SK-N-MC (cell line): Measurements from ENCODE around the gene AANAT.

Experiments
- DNase-seq: peaks from one replicate; pipeline ENCODE4 v3.0.0-alpha.2; 2011; ENCODE audit warnings: low read depth, low spot score
- H3K27ac ChIP-seq: fragments of 200-600 bp; sonication (generic); 2 replicates; pipeline ENCODE4 v1.5.1; 2016; ENCODE audit warnings: mixed run types
- H3K36me3 ChIP-seq: fragments of 200-600 bp; sonication (generic); 2 replicates; pipeline ENCODE4 v1.6.1; 2017; ENCODE audit warnings: antibody characterized with exemption, low read length, mixed read lengths; ENCODE audit not compliant: insufficient read depth
- H3K4me3 ChIP-seq: fragments of 200-600 bp; sonication (generic); 2 replicates; pipeline ENCODE4 v1.5.1; 2016
- H3K9ac ChIP-seq: fragments of 200-600 bp; sonication (generic); 2 replicates; pipeline ENCODE4 v1.8.0; 2017; ENCODE audit warnings: mixed run types, mixed read lengths; ENCODE audit not compliant: insufficient read length
- H3K9me3 ChIP-seq: fragments of 200-600 bp; sonication (generic); 2 replicates; pipeline ENCODE4 v1.6.1; 2017; ENCODE audit warnings: low read depth, mild to moderate bottlenecking, antibody characterized with exemption, low read length, moderate library complexity, mixed read lengths
- EZH2 ChIP-seq: fragments of 200-600 bp; sonication (generic); IDR thresholded peaks from one replicate; pipeline ENCODE4 v1.6.1; 2017; ENCODE audit warnings: antibody characterized with exemption
- FOXP2 ChIP-seq: optimal IDR thresholded peaks from 2 replicates; pipeline ENCODE3; 2011; ENCODE audit warnings: mild to moderate bottlenecking, moderate library complexity; ENCODE audit not compliant: insufficient read depth; ENCODE audit errors: extremely low read length, control extremely low read depth
- POLR2AphosphoS5 ChIP-seq: IDR thresholded peaks from 2 replicates; pipeline ENCODE4 v1.6.1; 2012; ENCODE audit warnings: mild to moderate bottlenecking, low read depth, low read length, borderline replicate concordance

Gene AANAT

DNA sequence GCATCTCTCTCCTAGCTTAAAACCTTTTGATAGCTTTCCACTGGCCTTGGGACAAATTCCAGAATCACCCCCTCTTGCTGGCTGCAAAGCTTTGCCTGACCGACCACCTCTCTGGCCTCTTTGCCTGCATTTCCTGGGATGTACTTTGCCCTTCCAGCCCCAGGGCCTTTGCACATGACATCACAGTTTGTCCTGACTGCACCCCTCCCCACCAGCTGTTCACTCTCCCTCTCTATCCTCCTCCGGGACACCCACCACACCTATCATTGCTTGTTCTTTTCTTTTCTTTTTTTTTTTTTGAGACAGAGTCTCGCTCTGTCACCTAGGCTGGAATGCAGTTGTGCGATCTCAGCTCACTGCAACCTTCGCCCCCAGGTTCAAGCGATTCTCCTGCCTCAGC is 7.9 kb downstream of the AANAT start:
- H3K9me3 ChIP-seq = no peaks in the 10 kb centered on the region
- no peaks in the 10 kb centered on the region for H3K36me3 ChIP-seq

DNA sequence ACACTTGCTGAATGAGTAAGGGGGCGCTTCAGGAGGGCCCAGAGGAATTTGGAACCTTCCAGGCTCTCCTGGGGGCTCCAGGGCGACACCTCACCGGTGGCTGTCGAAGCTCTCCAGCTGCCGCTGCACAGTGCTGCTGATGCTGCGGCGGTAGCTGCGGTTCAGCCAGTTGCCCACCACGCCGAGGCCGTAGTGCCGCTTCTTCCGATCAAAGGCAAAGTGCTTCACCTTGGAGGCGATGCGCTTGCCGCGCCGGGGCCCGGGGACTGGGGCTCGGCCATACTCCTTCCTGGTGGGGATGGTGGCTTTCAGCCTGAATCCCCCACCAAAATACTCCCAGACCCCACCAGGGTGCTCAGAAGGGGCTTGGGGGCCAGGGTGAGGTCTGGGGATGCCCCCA is 9.3 kb downstream of the AANAT start:
- H3K27ac ChIP-seq = no peak overlapping the region
- DNase-seq = no peak
- no peaks in the 10 kb centered on the region for H3K36me3 ChIP-seq
- no peak overlapping the region for H3K4me3 ChIP-seq
- no peak overlapping the region for H3K9ac ChIP-seq
- TF ChIP-seq EZH2 (no peak), POLR2AphosphoS5 (no peak)
- H3K9me3 ChIP-seq = no peaks in the 10 kb centered on the region

More for the DNA sequence above, 7.9 kb downstream of the AANAT start:
- DNase-seq = no peak
- no peak for TF ChIP-seq POLR2AphosphoS5
- no peak for TF ChIP-seq EZH2
- no peak for TF ChIP-seq FOXP2
- Histone ChIP-seq H3K4me3 (no peak overlapping the region), H3K9ac (no peak overlapping the region), H3K27ac (no peak overlapping the region)

DNA sequence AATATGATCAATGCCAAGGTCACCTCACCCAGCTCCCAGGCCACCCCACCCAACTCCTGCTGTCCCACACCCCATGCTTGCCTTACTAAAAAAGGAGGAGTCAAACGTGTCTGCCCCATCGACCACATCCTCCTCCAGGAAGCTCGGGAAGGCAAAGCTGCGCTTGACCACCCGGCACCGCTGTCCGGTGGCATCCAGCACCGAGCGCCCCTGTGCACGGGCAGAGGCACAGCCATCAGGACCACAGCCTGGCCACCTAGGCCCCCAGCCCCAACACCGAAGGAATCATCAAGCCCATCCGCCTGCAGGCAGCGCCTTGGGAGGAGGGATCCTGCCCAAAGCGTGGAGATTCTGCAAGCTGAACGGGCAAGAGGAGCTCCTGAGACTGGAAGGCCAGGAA is 10.2 kb downstream of the AANAT start:
- TF ChIP-seq POLR2AphosphoS5 (no peak), FOXP2 (no peak), EZH2 (no peak)
- no peak overlapping the region for H3K27ac ChIP-seq
- H3K9ac ChIP-seq = no peak overlapping the region
- DNase-seq = no peak
- no peak overlapping the region for H3K4me3 ChIP-seq
- H3K36me3 ChIP-seq = no peaks in the 10 kb centered on the region
- no peaks in the 10 kb centered on the region for H3K9me3 ChIP-seq

DNA sequence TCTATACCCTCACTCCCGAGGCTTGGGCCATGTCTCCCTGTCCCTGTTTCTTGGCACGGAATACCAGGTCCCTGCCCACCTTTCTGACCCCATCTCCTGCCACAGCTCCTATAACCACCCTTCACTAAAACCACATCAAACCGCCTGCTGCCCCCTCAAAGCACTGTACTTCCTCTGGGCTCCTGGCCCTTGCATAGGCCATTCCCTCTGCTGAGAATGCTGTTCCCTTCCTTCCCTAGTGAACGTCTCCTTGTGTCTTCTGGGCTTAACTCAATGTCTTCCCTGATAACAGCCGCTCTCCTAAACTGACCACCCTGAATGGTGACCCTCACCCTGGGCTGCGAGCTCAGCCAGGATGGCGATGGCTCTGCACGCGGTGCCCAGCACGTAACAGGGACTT is 10.7 kb downstream of the AANAT start:
- H3K27ac ChIP-seq = no peak overlapping the region
- DNase-seq = no peak
- no peak overlapping the region for H3K9ac ChIP-seq
- no peaks in the 10 kb centered on the region for H3K9me3 ChIP-seq
- TF ChIP-seq FOXP2 (no peak), EZH2 (no peak), POLR2AphosphoS5 (no peak)
- H3K4me3 ChIP-seq = no peak overlapping the region
- no peaks in the 10 kb centered on the region for H3K36me3 ChIP-seq

DNA sequence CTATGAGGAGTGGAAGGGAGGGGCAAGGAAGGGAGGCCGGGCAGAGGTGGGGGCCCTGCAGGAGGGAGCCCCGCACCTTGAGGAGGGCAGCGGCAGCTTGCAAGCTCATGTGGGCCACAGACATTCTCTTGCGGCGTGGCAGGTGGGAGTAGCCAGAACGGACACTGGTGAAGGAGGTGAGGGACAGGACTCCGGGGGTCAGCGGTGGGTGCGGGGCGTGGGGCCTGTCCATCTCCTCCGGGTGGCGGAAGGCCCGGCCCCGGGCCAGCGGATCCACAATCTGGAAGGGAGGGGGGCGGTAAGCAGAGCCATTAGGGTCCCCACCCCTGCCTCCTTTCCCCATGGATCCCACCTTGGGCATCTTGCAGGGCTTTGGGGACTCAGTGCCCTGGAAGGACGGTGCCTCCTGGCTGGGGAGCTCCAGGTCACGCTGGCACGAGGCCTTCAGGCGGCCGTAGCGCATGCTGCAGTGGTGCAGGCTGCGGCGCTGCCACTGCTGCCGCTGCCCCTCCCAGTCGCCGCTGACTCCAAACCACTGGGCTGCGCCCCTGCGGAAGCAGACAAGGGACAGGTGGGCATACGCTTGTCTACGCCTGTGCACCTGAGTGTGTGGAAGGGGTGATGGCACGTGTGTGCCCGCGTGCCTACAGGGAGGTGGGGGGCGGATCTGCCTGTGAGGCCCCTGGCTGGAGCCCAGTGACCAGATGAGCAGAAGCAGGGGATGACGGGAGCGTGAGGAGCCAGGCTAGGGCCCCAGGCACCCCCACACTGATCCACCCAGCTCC is 11.5 kb downstream of the AANAT start:
- Histone ChIP-seq H3K9me3 (no peaks in the 10 kb centered on the region), H3K27ac (no peak overlapping the region), H3K9ac (no peak overlapping the region), H3K4me3 (no peak overlapping the region), H3K36me3 (no peaks in the 10 kb centered on the region)
- no peak for DNase-seq
- TF ChIP-seq EZH2 = no peak
- TF ChIP-seq FOXP2 = no peak
- TF ChIP-seq POLR2AphosphoS5 = no peak

DNA sequence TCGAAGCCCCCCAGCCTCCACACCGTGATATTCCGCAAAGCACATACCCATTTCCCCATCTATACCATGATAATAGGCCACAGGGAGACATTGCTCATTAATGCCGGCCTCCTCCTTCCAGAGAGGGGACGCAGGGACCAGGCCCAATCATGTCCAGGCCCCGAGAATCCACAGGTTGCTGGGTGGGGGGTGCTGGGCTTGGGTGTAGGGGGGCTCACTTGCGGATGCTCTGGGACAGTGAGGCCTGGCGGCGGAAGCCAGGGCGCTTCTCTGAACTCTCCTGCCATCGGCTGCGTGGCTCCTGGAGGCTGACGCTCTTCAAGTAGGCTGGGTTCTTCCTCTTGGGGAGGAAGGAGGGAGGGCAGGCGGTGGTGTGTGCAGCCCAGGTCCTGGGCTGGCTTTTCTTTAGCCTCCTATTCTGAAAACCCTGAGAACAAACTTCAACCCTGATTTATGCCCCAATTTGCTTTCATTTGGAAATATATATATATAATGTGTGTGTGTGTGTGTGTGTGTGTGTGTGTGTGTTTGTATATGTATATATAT is 12.2 kb downstream of the AANAT start:
- no peak overlapping the region for H3K4me3 ChIP-seq
- no peak overlapping the region for H3K27ac ChIP-seq
- H3K9ac ChIP-seq = no peak overlapping the region
- H3K9me3 ChIP-seq = no peaks in the 10 kb centered on the region
- no peaks in the 10 kb centered on the region for H3K36me3 ChIP-seq
- DNase-seq = no peak
- TF ChIP-seq EZH2 (no peak), FOXP2 (no peak), POLR2AphosphoS5 (no peak)

DNA sequence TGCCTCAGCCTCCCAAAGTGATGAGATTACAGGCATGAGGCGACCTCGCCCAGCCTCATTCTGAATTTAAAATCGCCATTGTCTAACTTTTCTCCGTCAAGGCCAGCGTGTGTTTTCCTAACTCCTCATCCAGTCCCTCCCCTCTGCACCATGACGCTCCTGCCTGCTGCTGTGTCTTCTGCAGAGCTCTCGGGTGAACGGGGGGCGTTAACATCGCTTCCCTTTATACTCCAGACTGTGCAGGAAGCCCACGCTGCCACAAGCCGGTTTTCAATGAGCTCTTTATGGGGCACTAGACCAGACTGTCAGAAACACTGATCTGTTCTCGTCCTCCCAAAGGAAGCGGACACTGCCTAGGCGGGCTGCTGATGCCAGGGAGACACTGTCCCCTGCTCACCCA is 13.2 kb downstream of the AANAT start:
- Histone ChIP-seq H3K27ac (no peak overlapping the region), H3K4me3 (no peak overlapping the region), H3K9me3 (no peaks in the 10 kb centered on the region), H3K36me3 (no peaks in the 10 kb centered on the region), H3K9ac (no peak overlapping the region)
- TF ChIP-seq FOXP2 (no peak), POLR2AphosphoS5 (no peak), EZH2 (no peak)
- DNase-seq = no peak

DNA sequence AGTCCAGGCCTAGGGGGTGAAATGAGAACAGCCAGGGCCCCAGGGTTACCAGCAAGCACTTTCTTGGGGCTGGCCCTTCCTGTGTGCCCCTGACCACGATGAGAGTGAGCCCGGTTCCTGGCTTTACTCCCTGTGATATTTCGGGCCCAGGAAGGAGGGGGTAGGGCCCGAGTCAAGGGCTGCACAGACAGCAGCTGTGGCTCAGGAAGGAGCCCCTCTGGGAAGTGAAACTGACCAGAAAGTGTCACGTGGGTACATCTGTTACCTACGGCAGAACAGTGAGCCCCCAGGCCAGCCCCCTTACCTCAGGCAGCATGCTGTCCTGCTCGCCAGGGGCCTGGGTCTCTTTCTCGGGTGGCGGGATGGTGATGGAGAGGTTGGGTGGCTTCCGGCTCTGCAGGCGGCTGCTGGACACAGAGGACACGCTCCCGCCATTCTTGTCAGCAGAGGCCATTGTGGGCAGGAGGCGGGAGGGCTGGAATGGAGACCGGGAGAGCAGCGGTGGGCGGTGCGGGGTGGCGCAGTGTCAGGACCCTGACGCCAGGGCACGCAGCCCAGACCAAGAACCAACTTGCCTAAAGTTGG is 13.8 kb downstream of the AANAT start:
- TF ChIP-seq POLR2AphosphoS5 (no peak), EZH2 (no peak), FOXP2 (no peak)
- Histone ChIP-seq H3K27ac (no peak overlapping the region), H3K9me3 (no peaks in the 10 kb centered on the region), H3K36me3 (no peaks in the 10 kb centered on the region), H3K4me3 (no peak overlapping the region), H3K9ac (no peak overlapping the region)
- no peak for DNase-seq

DNA sequence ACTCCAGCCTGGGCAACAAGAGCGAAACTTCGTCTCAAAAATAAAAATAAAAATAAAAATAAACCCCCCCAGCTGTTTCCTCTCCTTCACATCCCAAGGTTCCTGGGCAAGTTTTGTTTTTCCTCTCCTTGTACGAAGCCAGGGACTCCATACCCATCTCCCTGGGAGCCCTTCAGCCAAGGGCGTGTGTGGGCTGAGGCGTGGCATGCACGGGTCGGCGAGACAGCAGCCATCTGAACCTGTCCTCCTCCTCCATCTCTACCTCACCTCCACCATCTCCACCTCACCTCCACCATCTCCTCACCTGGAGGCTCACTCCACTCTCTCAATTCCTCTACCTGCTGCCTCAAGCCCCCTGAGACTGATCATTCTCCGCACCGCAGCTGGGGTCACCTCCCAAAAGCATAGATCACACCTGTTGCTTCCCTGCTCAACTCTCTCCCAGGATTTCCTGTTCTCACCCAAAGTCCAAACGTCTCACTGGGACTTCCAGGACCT is 16.9 kb downstream of the AANAT start:
- no peak for DNase-seq
- TF ChIP-seq POLR2AphosphoS5 (no peak), EZH2 (no peak), FOXP2 (no peak)
- Histone ChIP-seq H3K36me3 (no peaks in the 10 kb centered on the region), H3K27ac (no peak overlapping the region), H3K4me3 (no peak overlapping the region), H3K9ac (no peak overlapping the region), H3K9me3 (no peaks in the 10 kb centered on the region)

DNA sequence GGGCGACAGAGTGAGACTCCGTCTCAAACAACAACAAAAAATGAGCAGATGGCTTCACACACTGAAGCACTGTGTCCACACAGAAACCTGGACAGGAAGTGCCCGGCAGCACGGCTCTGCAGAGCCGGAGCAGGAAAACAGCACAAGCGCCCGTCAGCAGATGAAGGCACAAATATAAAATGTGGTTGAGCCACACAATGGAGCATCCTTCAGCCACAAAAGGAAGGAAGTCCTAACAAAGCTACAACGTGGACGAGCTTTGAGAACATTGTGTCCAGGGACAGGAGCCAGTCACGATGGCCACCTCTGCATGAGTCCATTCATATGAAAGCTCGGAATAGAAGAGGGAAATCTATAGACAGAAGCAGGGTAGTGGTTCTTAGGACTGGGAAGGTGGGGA is 18.2 kb downstream of the AANAT start:
- no peak overlapping the region for H3K9ac ChIP-seq
- H3K4me3 ChIP-seq = no peak overlapping the region
- no peaks in the 10 kb centered on the region for H3K9me3 ChIP-seq
- TF ChIP-seq POLR2AphosphoS5 (no peak), EZH2 (no peak), FOXP2 (no peak)
- H3K27ac ChIP-seq = no peak overlapping the region
- no peak for DNase-seq
- H3K36me3 ChIP-seq = no peaks in the 10 kb centered on the region
